OCI-LY7 (cell line): ENCODE results near the gene PTPRZ1.

Experiments
- CTCF ChIP-seq: fragments of 200-600 bp; sonication (generic); conservative IDR thresholded peaks from 2 replicates; pipeline ENCODE4 v1.5.1; 2014; ENCODE audit warnings: mild to moderate bottlenecking, antibody characterized with exemption, low read length, moderate library complexity, mixed read lengths
- EZH2phosphoT487 ChIP-seq: fragments of 200-600 bp; sonication (generic); IDR thresholded peaks from 2 replicates; pipeline ENCODE4 v1.6.1; 2018; ENCODE audit warnings: low read depth, borderline replicate concordance, mild to moderate bottlenecking, mixed run types, antibody characterized with exemption, low read length, moderate library complexity, mixed read lengths

GRCh38 chr7:122013630-122014029, 140.7 kb downstream of the PTPRZ1 start:
- TF ChIP-seq CTCF (no peak), EZH2phosphoT487 (no peak)
